Left hindlimb (tissue), 1 donor: ENCODE data around the gene MIDN.

Source experiments
- DNase-seq: peaks from one replicate; pipeline ENCODE4 v3.0.0-alpha.2; 2018

The MIDN gene

GRCh38 chr19:1271528-1272422 is 23.4 kb downstream of the MIDN start:
- DNase-seq = no peak

GRCh38 chr19:1272423-1273262 is 24.3 kb downstream of the MIDN start:
- no peak for DNase-seq

GRCh38 chr19:1273263-1274041 is 25.1 kb downstream of the MIDN start:
- DNase-seq = no peak

GRCh38 chr19:1274081-1274851 is 25.9 kb downstream of the MIDN start:
- no peak for DNase-seq

DNA sequence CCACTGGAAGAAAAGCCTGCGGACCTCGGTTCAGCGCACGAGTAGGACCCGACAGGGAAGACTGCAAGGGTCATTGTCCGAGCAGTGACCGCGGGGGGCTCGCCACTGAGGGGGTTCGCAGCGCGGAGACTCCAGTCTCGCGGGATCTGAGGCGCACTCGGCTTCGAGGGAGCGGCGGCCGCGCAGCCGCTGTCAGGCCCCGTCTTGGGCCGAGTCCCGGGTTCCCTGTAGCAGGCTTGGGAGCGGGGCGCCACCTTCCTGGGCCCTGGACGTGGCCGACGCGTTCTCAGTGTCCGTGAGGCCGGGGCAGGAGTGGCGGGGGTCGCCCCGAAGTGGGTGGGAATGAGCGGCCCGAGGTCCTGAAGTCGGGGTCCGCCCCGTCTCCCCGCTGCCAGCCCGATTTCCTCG is 26.5 kb downstream of the MIDN start:
- no peak for DNase-seq

- peak; percentile 97 for DNase-seq
Observed at GRCh38 chr19:1275260-1275975, 27.0 kb downstream of the MIDN start, which contains the start of gene FAM174C. FAM174C (plus strand) TSS chr19:1275530; CDS start chr19:1275550, 20 bp downstream.

DNA sequence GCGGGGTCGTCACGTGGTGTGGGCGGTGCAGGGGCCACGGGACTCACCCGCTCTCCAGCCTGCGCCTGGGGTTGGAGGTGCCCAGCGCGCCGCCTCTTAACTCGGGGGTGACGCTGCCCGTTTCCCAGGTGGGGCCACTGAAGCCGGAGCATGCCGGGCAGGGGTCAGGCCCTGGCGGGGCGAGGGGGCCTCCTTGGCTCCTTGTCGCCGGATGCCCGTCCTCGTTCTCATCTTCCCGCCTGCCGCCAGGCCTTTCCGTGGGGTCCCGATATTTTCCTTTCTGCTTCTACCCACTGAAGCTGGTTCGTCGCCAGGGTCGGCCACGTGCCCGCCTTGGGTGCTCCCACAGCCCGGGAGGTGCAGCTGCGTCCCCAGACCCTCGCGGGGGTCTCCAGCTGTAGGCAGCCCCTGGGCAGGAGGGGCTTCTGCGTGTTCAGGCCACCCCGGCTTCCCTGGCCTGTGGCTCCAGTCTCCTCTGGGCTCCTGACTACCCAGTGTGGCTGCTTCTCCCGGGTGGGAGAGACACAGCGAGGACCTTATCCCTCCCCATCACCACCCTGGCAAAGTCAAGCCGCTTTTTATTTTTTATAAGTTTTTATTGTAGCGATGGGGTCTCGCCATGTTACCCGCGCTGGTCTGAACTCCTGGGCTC is 27.7 kb downstream of the MIDN start:
- no peak for DNase-seq

DNA sequence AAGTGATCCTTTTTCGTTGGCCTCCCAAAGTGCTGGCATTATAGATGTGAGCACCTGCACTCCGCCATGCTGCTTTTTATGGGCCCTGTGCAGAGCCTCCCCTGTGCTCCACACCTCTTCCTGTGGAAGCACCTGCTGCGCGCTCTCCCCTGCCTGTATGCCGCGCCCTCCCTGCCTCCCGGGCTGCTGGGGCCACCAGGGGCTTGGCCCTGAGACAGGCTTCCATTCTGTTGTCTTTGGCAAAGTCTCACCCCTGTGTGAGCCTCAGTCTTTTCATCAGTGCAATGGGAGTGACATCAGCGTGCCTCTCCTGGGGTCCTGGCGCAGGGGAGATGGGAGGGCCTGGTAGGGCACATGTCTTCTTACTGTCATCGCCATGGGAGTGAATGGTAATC is 28.2 kb downstream of the MIDN start:
- DNase-seq = peak; percentile 49

DNA sequence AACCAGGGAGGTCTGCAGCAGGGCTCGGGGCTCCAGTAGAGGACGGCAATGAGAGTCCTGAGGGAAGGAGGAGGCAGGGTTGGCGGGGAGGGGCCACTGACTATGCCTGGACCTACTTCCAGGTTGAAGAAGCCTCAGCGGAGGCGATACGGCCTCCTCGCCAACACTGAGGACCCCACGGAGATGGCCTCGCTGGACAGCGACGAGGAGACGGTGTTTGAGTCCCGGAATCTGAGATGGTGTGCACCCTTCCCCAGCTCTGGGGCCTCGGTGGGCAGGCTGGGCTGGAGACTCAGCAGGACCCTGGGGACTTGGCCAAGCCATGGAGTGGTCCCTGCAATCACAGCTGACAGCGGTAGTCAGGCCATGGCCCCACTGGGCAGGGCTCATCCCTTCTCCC is 28.7 kb downstream of the MIDN start:
- no peak for DNase-seq

DNA sequence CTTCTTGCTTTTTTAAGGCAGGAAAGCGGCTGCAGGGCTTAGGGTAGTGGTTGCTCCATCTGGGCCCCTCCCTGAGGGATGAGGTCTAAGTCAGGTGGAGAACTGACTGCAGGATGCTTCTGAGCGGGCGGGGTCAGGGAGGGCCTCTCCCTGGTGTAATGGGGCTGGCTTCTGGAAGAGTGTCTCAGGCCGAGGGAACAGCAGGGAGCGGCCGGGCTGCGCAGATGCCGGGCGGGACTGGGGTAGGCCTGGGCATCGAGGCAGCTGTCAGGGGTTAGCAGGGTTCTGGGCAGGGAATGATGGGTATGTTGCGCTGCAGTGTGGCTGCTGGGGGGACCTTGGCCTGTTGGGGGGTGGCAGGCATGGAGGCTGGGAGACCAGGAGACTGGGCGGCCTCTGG is 29.7 kb downstream of the MIDN start:
- peak; percentile 41 for DNase-seq

DNA sequence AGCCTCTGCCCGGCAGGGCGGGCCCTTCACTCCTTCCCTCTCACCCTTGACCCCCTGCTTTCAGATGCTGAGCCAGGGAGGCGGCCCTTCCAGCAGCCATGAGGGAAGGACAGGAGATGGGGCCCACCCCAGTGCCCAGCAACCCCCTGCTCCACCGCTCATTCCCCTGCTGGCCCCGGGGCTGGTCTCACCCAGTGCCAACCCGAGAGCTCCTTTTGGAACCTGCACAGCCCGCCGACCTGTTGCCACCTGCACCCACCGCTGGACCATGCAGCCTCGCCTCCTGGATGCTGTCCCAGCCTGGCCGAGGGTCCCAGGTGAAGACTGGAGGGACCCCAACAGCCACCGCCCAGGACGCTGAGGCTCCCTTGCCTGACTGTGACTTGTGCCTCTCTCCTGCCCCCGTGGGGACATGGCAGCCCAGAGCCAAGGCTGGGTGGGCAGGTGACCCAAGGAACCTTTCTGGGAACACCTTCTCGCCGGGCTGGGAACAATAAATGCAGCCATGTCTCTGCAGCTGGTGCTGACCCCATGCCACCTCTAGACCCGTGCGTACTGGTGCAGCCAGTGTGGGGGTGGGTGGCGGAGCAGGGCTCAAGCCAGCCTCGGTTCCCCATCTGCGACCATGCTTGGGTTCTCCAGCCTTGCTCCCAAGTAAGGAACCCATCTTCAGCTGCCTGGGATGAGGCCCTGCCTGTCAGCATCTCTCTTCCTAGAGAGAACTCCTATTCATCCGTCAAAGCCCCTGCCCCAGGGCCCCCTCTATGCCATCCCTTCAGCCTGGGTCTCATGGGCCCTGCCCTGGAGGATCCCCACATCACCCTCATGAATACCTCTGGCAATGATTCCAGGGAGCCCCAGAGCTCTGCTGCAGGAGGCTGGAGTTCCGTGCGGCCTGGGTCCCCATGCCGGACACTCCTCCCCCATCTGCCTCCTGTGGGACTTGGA is 30.6 kb downstream of the MIDN start:
- DNase-seq = peak; percentile 53

- peak; percentile 89 for DNase-seq
Observed at GRCh38 chr19:1279782-1280341, 31.5 kb downstream of the MIDN start.

GRCh38 chr19:1280636-1281568 is 32.5 kb downstream of the MIDN start:
- no peak for DNase-seq

GRCh38 chr19:1281569-1282287 is 33.3 kb downstream of the MIDN start:
- no peak for DNase-seq

- no peak for DNase-seq
Observed at GRCh38 chr19:1282588-1283206, 34.3 kb downstream of the MIDN start.

DNA sequence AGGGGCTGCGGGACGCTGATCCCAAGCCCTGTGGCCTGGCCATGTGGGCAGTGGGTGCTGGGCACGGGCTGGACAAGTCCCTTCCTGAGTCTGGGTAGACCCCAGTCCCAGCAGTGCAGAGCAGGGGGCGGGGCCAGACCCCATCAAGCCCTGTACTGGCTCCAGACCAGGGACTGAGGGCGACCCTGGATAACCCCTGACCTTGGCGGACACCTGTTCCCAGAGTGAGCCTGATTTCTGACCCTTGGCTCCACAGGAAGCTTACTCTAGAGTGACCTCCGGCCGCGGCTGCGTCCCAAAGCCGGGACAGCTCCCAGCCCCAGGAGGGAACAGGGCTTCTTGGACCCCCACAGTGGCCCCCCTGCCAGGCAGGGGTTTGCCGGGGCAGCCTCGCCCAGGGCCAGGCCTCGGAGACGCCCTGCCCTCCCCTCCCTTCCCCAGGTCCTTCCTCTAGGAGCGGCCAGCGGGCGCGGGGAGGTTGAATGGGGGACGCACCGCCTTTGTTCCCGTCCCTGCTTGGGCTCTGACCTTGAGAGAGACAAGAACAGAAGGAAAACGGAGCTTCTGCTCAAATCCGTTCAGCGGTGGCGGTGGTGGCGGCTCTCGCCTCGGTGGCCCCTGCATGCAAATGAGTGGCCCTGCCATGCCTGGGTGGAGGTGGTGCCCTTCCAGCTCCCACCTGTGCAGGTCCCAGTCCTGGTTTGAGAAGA is 35.0 kb downstream of the MIDN start:
- no peak for DNase-seq
